Activated CD8-positive, alpha-beta memory T cell treated with anti-CD3 and anti-CD28 coated beads, Interleukin-2, amount 10 ng/mL, durations not matched to agents 7 days and 5 days (primary cell): ENCODE results near the gene DMXL1. TPM values are rescaled to one million over a fixed set of nuclear protein-coding genes. Genes with fewer than 3 reads are reported as not detected.

Experiments
- ATAC-seq: fragments of 150-1000 bp; cut with Tn5 transposase; one replicate; pipeline ENCODE4 v1.10.0; 2021; ENCODE audit warnings: moderate library complexity
- CTCF ChIA-PET: fragments of 350-600 bp; sonication (Branson Sonifier 250); formaldehyde crosslinking; loops from one replicate; lab custom pipeline; 2021; ENCODE audit warnings: antibody characterized with exemption; lab: Charles Lee
- DNase-seq: peaks from one replicate; pipeline ENCODE4 v3.0.0-alpha.2; 2020
- H3K27ac Mint-ChIP-seq: one replicate; pipeline ENCODE4 v1.8.0; 2021; ENCODE audit warnings: mild to moderate bottlenecking, mixed read lengths
- H3K27me3 Mint-ChIP-seq: one replicate; pipeline ENCODE4 v1.8.0; 2021; ENCODE audit warnings: mixed read lengths
- H3K36me3 Mint-ChIP-seq: one replicate; pipeline ENCODE4 v1.8.0; 2021; ENCODE audit warnings: mild to moderate bottlenecking, mixed read lengths
- H3K4me1 Mint-ChIP-seq: one replicate; pipeline ENCODE4 v1.8.0; 2021; ENCODE audit warnings: mixed read lengths
- H3K4me3 Mint-ChIP-seq: one replicate; pipeline ENCODE4 v1.8.0; 2021; ENCODE audit warnings: mild to moderate bottlenecking, moderate library complexity, mixed read lengths
- H3K9me3 Mint-ChIP-seq: one replicate; pipeline ENCODE4 v1.8.0; 2022; ENCODE audit warnings: low read depth, mixed read lengths
- total RNA-seq, 2 experiments: library from RNA; stranded (reverse); gene quantifications; one replicate each; pipeline ENCODE4 v1.2.3, GENCODE V29; 2021

DMXL1 gene
- total RNA-seq, 2 experiments from 2014 or later, result 30.4 to 35.5 TPM

GRCh38 chr5:119285070-119285916 lies 214.4 kb downstream of the DMXL1 start:
- Mint-ChIP-seq H3K27ac (peak overlapping the region; percentile 92), H3K9me3 (no peaks in the 10 kb centered on the region), H3K4me1 (peaks cover 95% of the 10 kb centered on the region), H3K36me3 (peaks cover 30% of the 10 kb centered on the region), H3K4me3 (no peak overlapping the region), H3K27me3 (no peaks in the 10 kb centered on the region)
- CTCF ChIA-PET, result interaction anchor here (3.8 kb wide), 1 partner anchor 11 kb away, joined by 20 read pairs; no protein-coding TSS in a partner anchor
- no peak for ATAC-seq
- DNase-seq, result no peak

GRCh38 chr5:119286511-119287488 lies 215.9 kb downstream of the DMXL1 start:
- H3K36me3 Mint-ChIP-seq, result peaks cover 29% of the 10 kb centered on the region

GRCh38 chr5:119287547-119288111 lies 216.7 kb downstream of the DMXL1 start:
- Mint-ChIP-seq H3K4me3 (peak overlapping the region; percentile 69), H3K4me1 (peaks cover 89% of the 10 kb centered on the region), H3K9me3 (no peaks in the 10 kb centered on the region), H3K36me3 (peaks cover 31% of the 10 kb centered on the region), H3K27ac (peak overlapping the region; percentile 92), H3K27me3 (no peaks in the 10 kb centered on the region)
- ATAC-seq, result peak; percentile 64
- peak; percentile 64 for DNase-seq
- CTCF ChIA-PET, result interaction anchor here (0.6 to 2.7 kb wide), 9 partner anchors 12 to 300 kb away, joined by 3 to 13 read pairs (median 3); partner anchors contain the start of gene DTWD2

More at GRCh38 chr5:119286511-119287488, 215.9 kb downstream of the DMXL1 start:
- CTCF ChIA-PET, result interaction anchor here (0.6 to 2.7 kb wide), 6 partner anchors 12 to 299 kb away, joined by 3 to 13 read pairs (median 3); partner anchors contain the start of gene DTWD2
- DNase-seq, result no peak
- Mint-ChIP-seq H3K9me3 (no peaks in the 10 kb centered on the region), H3K27me3 (no peaks in the 10 kb centered on the region), H3K4me1 (peaks cover 93% of the 10 kb centered on the region), H3K27ac (peak overlapping the region; percentile 92), H3K4me3 (peak overlapping the region; percentile 69)
- ATAC-seq, result no peak

GRCh38 chr5:119288379-119289033 lies 217.6 kb downstream of the DMXL1 start:
- ATAC-seq, result peak; percentile 13
- CTCF ChIA-PET, result interaction anchor here (0.6 to 2.7 kb wide), 7 partner anchors 10 to 266 kb away, joined by 3 to 13 read pairs (median 3); no protein-coding TSS in a partner anchor
- no peak for DNase-seq
- peaks cover 87% of the 10 kb centered on the region for H3K4me1 Mint-ChIP-seq
- peak overlapping the region; percentile 92 for H3K27ac Mint-ChIP-seq
- H3K27me3 Mint-ChIP-seq, result no peaks in the 10 kb centered on the region
- H3K4me3 Mint-ChIP-seq, result peak overlapping the region; percentile 69
- peaks cover 31% of the 10 kb centered on the region for H3K36me3 Mint-ChIP-seq
- H3K9me3 Mint-ChIP-seq, result peaks cover 2% of the 10 kb centered on the region

GRCh38 chr5:119289438-119290044 lies 218.7 kb downstream of the DMXL1 start:
- ATAC-seq (no peak), DNase-seq (no peak)
- H3K4me1 Mint-ChIP-seq, result peaks cover 84% of the 10 kb centered on the region
- no peaks in the 10 kb centered on the region for H3K27me3 Mint-ChIP-seq
- H3K4me3 Mint-ChIP-seq, result peak overlapping the region; percentile 49
- CTCF ChIA-PET, result interaction anchor here (0.7 to 1.7 kb wide), 11 partner anchors 10 to 301 kb away, joined by 3 to 9 read pairs (median 4); no protein-coding TSS in a partner anchor
- peaks cover 2% of the 10 kb centered on the region for H3K9me3 Mint-ChIP-seq
- peak overlapping the region; percentile 83 for H3K27ac Mint-ChIP-seq
- H3K36me3 Mint-ChIP-seq, result peaks cover 32% of the 10 kb centered on the region

- DNase-seq (no peak), ATAC-seq (peak; percentile 50)
- peak overlapping the region; percentile 83 for H3K27ac Mint-ChIP-seq
- peaks cover 35% of the 10 kb centered on the region for H3K36me3 Mint-ChIP-seq
- peaks cover 2% of the 10 kb centered on the region for H3K9me3 Mint-ChIP-seq
- peak overlapping the region; percentile 48 for H3K4me3 Mint-ChIP-seq
- CTCF ChIA-PET, result interaction anchor here (0.7 to 1.7 kb wide), 13 partner anchors 10 to 301 kb away, joined by 3 to 9 read pairs (median 4); no protein-coding TSS in a partner anchor
- peaks cover 82% of the 10 kb centered on the region for H3K4me1 Mint-ChIP-seq
- H3K27me3 Mint-ChIP-seq, result no peaks in the 10 kb centered on the region
These were observed 219.3 kb downstream of the DMXL1 start for GRCh38 chr5:119290161-119290569.

GRCh38 chr5:119290607-119291006 lies 219.7 kb downstream of the DMXL1 start:
- Mint-ChIP-seq H3K27ac (peak overlapping the region; percentile 83), H3K27me3 (no peaks in the 10 kb centered on the region), H3K36me3 (peaks cover 35% of the 10 kb centered on the region), H3K4me3 (no peak overlapping the region), H3K9me3 (peaks cover 2% of the 10 kb centered on the region), H3K4me1 (peaks cover 78% of the 10 kb centered on the region)
- CTCF ChIA-PET, result interaction anchor here (0.7 to 1.7 kb wide), 13 partner anchors 10 to 302 kb away, joined by 3 to 9 read pairs (median 4); no protein-coding TSS in a partner anchor
- ATAC-seq (no peak), DNase-seq (no peak)

GRCh38 chr5:119291056-119291455 lies 220.2 kb downstream of the DMXL1 start:
- no peak overlapping the region for H3K27ac Mint-ChIP-seq
- DNase-seq (no peak), ATAC-seq (no peak)
- H3K36me3 Mint-ChIP-seq, result peaks cover 35% of the 10 kb centered on the region
- peaks cover 2% of the 10 kb centered on the region for H3K9me3 Mint-ChIP-seq
- H3K27me3 Mint-ChIP-seq, result no peaks in the 10 kb centered on the region
- H3K4me3 Mint-ChIP-seq, result no peak overlapping the region
- peaks cover 74% of the 10 kb centered on the region for H3K4me1 Mint-ChIP-seq
- CTCF ChIA-PET, result interaction anchor here (0.9 to 1.7 kb wide), 9 partner anchors 9 to 66 kb away, joined by 3 to 9 read pairs (median 4); no protein-coding TSS in a partner anchor

- H3K36me3 Mint-ChIP-seq, result peaks cover 39% of the 10 kb centered on the region
- peaks cover 67% of the 10 kb centered on the region for H3K4me1 Mint-ChIP-seq
- H3K9me3 Mint-ChIP-seq, result peaks cover 2% of the 10 kb centered on the region
- H3K27me3 Mint-ChIP-seq, result no peaks in the 10 kb centered on the region
- ATAC-seq (no peak), DNase-seq (no peak)
- H3K27ac Mint-ChIP-seq, result no peak overlapping the region
- no peak overlapping the region for H3K4me3 Mint-ChIP-seq
- CTCF ChIA-PET, result interaction anchor here (1.5 to 1.7 kb wide), 2 partner anchors 13 to 65 kb away, joined by 3 to 5 read pairs; no protein-coding TSS in a partner anchor
These were observed 221.0 kb downstream of the DMXL1 start for GRCh38 chr5:119291877-119292276.

GRCh38 chr5:119292701-119293515 lies 222.0 kb downstream of the DMXL1 start:
- Mint-ChIP-seq H3K27me3 (no peaks in the 10 kb centered on the region), H3K4me1 (peaks cover 59% of the 10 kb centered on the region), H3K4me3 (no peak overlapping the region), H3K27ac (no peak overlapping the region), H3K9me3 (peaks cover 2% of the 10 kb centered on the region), H3K36me3 (peaks cover 40% of the 10 kb centered on the region)
- ATAC-seq (no peak), DNase-seq (no peak)
- CTCF ChIA-PET, result no interaction called here

GRCh38 chr5:119293516-119293829 lies 222.6 kb downstream of the DMXL1 start:
- no peak overlapping the region for H3K27ac Mint-ChIP-seq
- peaks cover 2% of the 10 kb centered on the region for H3K9me3 Mint-ChIP-seq
- CTCF ChIA-PET, result no interaction called here
- peaks cover 55% of the 10 kb centered on the region for H3K4me1 Mint-ChIP-seq
- no peak for ATAC-seq
- H3K27me3 Mint-ChIP-seq, result no peaks in the 10 kb centered on the region
- DNase-seq, result no peak
- peaks cover 38% of the 10 kb centered on the region for H3K36me3 Mint-ChIP-seq
- no peak overlapping the region for H3K4me3 Mint-ChIP-seq
